Measurements from ENCODE around the gene LMF1.
A peak's percentile ranks its signal among the peaks of the same experiment; 100 is the strongest.
"Not testable (repeated sequence)": the region's sequence is repeated elsewhere in the genome, so short reads cannot be mapped to it uniquely, and the experiment has no call there.

LMF1 gene

GRCh38 chr16:952321-952720, 18.5 kb downstream of the LMF1 start:
- DNase-seq (ENCODE audit: low read depth), result no peak
- no peak overlapping the region for H3K4me3 ChIP-seq (ENCODE audit: control insufficient read depth, low read depth, low read length)
- TF ChIP-seq, protein P1, sequence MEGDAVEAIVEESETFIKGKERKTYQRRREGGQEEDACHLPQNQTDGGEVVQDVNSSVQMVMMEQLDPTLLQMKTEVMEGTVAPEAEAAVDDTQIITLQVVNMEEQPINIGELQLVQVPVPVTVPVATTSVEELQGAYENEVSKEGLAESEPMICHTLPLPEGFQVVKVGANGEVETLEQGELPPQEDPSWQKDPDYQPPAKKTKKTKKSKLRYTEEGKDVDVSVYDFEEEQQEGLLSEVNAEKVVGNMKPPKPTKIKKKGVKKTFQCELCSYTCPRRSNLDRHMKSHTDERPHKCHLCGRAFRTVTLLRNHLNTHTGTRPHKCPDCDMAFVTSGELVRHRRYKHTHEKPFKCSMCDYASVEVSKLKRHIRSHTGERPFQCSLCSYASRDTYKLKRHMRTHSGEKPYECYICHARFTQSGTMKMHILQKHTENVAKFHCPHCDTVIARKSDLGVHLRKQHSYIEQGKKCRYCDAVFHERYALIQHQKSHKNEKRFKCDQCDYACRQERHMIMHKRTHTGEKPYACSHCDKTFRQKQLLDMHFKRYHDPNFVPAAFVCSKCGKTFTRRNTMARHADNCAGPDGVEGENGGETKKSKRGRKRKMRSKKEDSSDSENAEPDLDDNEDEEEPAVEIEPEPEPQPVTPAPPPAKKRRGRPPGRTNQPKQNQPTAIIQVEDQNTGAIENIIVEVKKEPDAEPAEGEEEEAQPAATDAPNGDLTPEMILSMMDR (conservative IDR thresholded peaks at IDR 0.05; ENCODE audit: control insufficient read depth, insufficient read depth, low read depth, low read length), result no peak

- TF ChIP-seq, protein P1 (conservative IDR thresholded peaks at IDR 0.05; ENCODE audit: control insufficient read depth, insufficient read depth, low read depth, low read length), result no peak
- H3K4me3 ChIP-seq (ENCODE audit: control insufficient read depth, low read depth, low read length), result no peak overlapping the region
- peak; percentile 40 for DNase-seq (ENCODE audit: low read depth)
Observed at GRCh38 chr16:951660-952301, 19.0 kb downstream of the LMF1 start.

- not testable (repeated sequence) for H3K4me3 ChIP-seq (ENCODE audit: control insufficient read depth, low read depth, low read length); DNase-seq (ENCODE audit: low read depth)
Observed at GRCh38 chr16:950733-951573, 19.8 kb downstream of the LMF1 start.

- not testable (repeated sequence) for DNase-seq (ENCODE audit: low read depth); H3K4me3 ChIP-seq (ENCODE audit: control insufficient read depth, low read depth, low read length)
Observed at GRCh38 chr16:948767-949166, 22.0 kb downstream of the LMF1 start.

DNA sequence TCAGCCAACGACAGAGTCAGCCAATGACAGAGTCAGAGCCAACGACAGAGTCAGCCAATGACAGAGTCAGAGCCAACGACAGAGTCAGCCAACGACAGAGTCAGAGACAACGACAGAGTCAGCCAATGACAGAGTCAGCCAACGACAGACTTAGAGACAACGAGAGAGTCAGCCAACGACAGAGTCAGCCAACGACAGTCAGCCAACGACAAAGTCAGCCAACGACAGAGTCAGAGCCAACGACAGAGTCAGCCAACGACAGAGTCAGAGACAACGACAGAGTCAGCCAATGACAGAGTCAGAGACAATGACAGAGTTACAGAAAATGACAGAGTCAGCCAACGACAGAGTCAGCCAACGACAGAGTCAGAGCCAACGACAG, 22.9 kb downstream of the LMF1 start:
- not testable (repeated sequence) for DNase-seq (ENCODE audit: low read depth); H3K4me3 ChIP-seq (ENCODE audit: control insufficient read depth, low read depth, low read length)

- no peak overlapping the region for H3K4me3 ChIP-seq (ENCODE audit: control insufficient read depth, low read depth, low read length)
- no peak for DNase-seq (ENCODE audit: low read depth)
- TF ChIP-seq, protein P1 (conservative IDR thresholded peaks at IDR 0.05; ENCODE audit: control insufficient read depth, insufficient read depth, low read depth, low read length), result no peak
Observed at GRCh38 chr16:947255-947921, 23.4 kb downstream of the LMF1 start.

- DNase-seq (ENCODE audit: low read depth), result no peak
- TF ChIP-seq, protein P1 (conservative IDR thresholded peaks at IDR 0.05; ENCODE audit: control insufficient read depth, insufficient read depth, low read depth, low read length), result no peak
- no peak overlapping the region for H3K4me3 ChIP-seq (ENCODE audit: control insufficient read depth, low read depth, low read length)
Observed at GRCh38 chr16:946048-946395, 24.8 kb downstream of the LMF1 start.

DNA sequence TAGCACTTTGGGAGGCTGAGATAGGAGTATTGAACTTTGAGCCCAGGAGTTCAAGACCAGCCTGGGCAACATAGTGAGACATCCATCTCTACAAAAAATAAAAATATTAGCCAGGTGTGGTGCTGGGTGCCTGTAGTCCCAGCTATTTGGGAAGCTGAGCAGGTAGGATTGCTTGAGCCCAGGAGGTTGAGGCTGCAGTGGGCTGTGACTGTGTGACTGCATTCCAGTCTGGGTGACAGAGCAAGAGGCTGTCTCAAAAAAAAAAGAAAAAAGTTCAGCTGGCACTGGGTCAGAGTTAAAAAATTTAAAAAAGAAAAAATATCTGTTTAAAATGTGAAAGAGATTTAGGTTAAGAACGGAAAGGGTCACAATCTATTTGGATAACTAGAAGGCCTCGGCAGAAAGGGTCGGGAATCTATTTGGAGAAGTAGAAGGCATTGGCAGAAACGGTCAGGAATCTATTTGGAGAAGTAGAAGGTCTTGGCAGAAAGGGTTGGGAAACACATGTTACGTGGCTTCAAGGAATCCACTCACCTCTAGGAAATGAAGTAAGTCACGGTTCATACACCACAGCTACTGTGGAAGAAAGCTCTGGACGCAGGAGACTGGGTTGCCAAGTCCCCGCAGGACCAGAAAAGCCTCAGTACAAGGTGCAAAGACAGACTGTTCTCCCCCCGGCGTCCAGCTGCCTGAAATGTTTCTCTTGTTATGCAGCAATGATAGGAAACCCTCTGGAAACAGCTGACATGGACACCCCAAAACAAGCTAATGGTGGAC, 25.3 kb downstream of the LMF1 start:
- TF ChIP-seq, protein P1 (conservative IDR thresholded peaks at IDR 0.05; ENCODE audit: control insufficient read depth, insufficient read depth, low read depth, low read length), result no peak

More for the DNA sequence above, 25.3 kb downstream of the LMF1 start:
- no peak for DNase-seq (ENCODE audit: low read depth)
- no peak overlapping the region for H3K4me3 ChIP-seq (ENCODE audit: control insufficient read depth, low read depth, low read length)

Data from fibroblast of mammary gland (primary cell).